Esophagus (tissue), 2 donors: ENCODE data around the gene SLC7A8. TPM values are rescaled to one million over a fixed set of nuclear protein-coding genes. Genes with fewer than 3 reads are reported as not detected.

Source experiments
- H3K27ac ChIP-seq, 2 donors: one replicate each; pipeline ENCODE4 v1.5.1; 2013; ENCODE audit warnings: low read depth in 2 of 2, mild to moderate bottlenecking in 2 of 2, inconsistent platforms in 1 of 2, low read length in 1 of 2, moderate library complexity in 1 of 2
- H3K27me3 ChIP-seq, 2 donors: one replicate each; pipeline ENCODE4 v1.6.1; 2013; ENCODE audit warnings: low read length in 2 of 2, control low read depth in 1 of 2, mild to moderate bottlenecking in 1 of 2; ENCODE audit not compliant: insufficient read depth in 2 of 2, control insufficient read depth in 1 of 2
- H3K36me3 ChIP-seq, 2 donors: one replicate each; pipeline ENCODE4 v1.6.1; 2013; ENCODE audit warnings: low read length in 1 of 2; ENCODE audit not compliant: control insufficient read depth in 2 of 2, insufficient read depth in 2 of 2
- H3K4me1 ChIP-seq, 2 donors: one replicate each; pipeline ENCODE4 v1.6.1; 2013; ENCODE audit warnings: low read length in 1 of 2; ENCODE audit not compliant: control insufficient read depth in 2 of 2, insufficient read depth in 2 of 2
- H3K4me3 ChIP-seq, 2 donors: one replicate each; pipeline ENCODE4 v1.5.1; 2013; ENCODE audit warnings: low read length in 2 of 2, mild to moderate bottlenecking in 2 of 2, low read depth in 1 of 2, moderate library complexity in 1 of 2
- H3K9me3 ChIP-seq, 2 donors: one replicate each; pipeline ENCODE4 v1.6.1; 2013; ENCODE audit warnings: mild to moderate bottlenecking in 2 of 2, low read depth in 1 of 2, low read length in 1 of 2, moderate library complexity in 1 of 2; ENCODE audit not compliant: control insufficient read depth in 2 of 2, insufficient read depth in 1 of 2
- WGBS, 2 donors: extraction: QIAGEN DNeasy Blood & Tissue Kit; methylation state at CpG; one replicate each; pipeline ENCODE4 v1.1.7; 2013; 5-methylcytosine and 5-hydroxymethylcytosine counted together
- polyA plus RNA-seq, 2 donors: library from polyadenylated mRNA; stranded (reverse); fragments of 200-250 nt; gene quantifications; one replicate each; pipeline ENCODE4 v1.2.3, GENCODE V29; 2013
- donor health status: healthy with polysubstance abuse.
- donor health status: Bipolar disorder and iron deficiency.

SLC7A8 gene
- polyA plus RNA-seq, 2 donors: 27.5 to 33.4 TPM

GRCh38 chr14:23141706-23142444, 41.6 kb downstream of the SLC7A8 start:
- Histone ChIP-seq H3K27me3 (no peaks in the 10 kb centered on the region), H3K36me3 (peaks cover 5 to 11% of the 10 kb centered on the region in 2 donors), H3K4me1 (peaks cover 10 to 16% of the 10 kb centered on the region in 2 donors), H3K4me3 (no peak overlapping the region), H3K27ac (peak overlapping the region in 1 of 2 donors; percentile 43), H3K9me3 (no peaks in the 10 kb centered on the region)
- 48 to 60% methylated on average over 7 of the region's 7 CpGs for WGBS, 2 donors

- no peak overlapping the region for H3K4me3 ChIP-seq
- no peaks in the 10 kb centered on the region for H3K27me3 ChIP-seq
- WGBS, 2 donors: 87 to 89% methylated on average over 6 of the region's 6 CpGs
- H3K36me3 ChIP-seq: peaks cover 9 to 20% of the 10 kb centered on the region in 2 donors
- no peak overlapping the region for H3K27ac ChIP-seq
- peaks cover 6 to 16% of the 10 kb centered on the region in 2 donors for H3K4me1 ChIP-seq
- no peaks in the 10 kb centered on the region for H3K9me3 ChIP-seq
Observed at GRCh38 chr14:23140371-23140770, 43.1 kb downstream of the SLC7A8 start.

GRCh38 chr14:23139874-23140273, 43.6 kb downstream of the SLC7A8 start:
- H3K9me3 ChIP-seq: no peaks in the 10 kb centered on the region
- no peak overlapping the region for H3K27ac ChIP-seq
- no peak overlapping the region for H3K4me3 ChIP-seq
- H3K4me1 ChIP-seq: peaks cover 6 to 16% of the 10 kb centered on the region in 2 donors
- H3K36me3 ChIP-seq: peaks cover 9 to 20% of the 10 kb centered on the region in 2 donors
- 95 to 100% methylated on average over 2 of the region's 2 CpGs for WGBS, 2 donors
- H3K27me3 ChIP-seq: no peaks in the 10 kb centered on the region

GRCh38 chr14:23137813-23138535, 45.5 kb downstream of the SLC7A8 start:
- peak overlapping the region; percentile 75 to 81 for H3K27ac ChIP-seq

GRCh38 chr14:23137192-23137812, 46.2 kb downstream of the SLC7A8 start:
- peak overlapping the region in 1 of 2 donors; percentile 81 for H3K27ac ChIP-seq
- peaks cover 0 to 7% of the 10 kb centered on the region in 2 donors for H3K4me1 ChIP-seq
- peaks cover 9 to 20% of the 10 kb centered on the region in 2 donors for H3K36me3 ChIP-seq
- WGBS, 2 donors: 59 to 73% methylated on average over 11 of the region's 11 CpGs
- no peaks in the 10 kb centered on the region for H3K27me3 ChIP-seq
- H3K9me3 ChIP-seq: no peaks in the 10 kb centered on the region
- H3K4me3 ChIP-seq: no peak overlapping the region

More at GRCh38 chr14:23137813-23138535, 45.5 kb downstream of the SLC7A8 start:
- WGBS, 2 donors: 55 to 57% methylated on average over 6 of the region's 6 CpGs
- peaks cover 2 to 12% of the 10 kb centered on the region in 2 donors for H3K4me1 ChIP-seq
- no peak overlapping the region for H3K4me3 ChIP-seq
- H3K27me3 ChIP-seq: no peaks in the 10 kb centered on the region
- H3K9me3 ChIP-seq: no peaks in the 10 kb centered on the region
- peaks cover 9 to 20% of the 10 kb centered on the region in 2 donors for H3K36me3 ChIP-seq

GRCh38 chr14:23136566-23137133, 46.8 kb downstream of the SLC7A8 start:
- no peak overlapping the region for H3K4me3 ChIP-seq
- H3K27ac ChIP-seq: no peak overlapping the region
- peaks cover 0 to 7% of the 10 kb centered on the region in 2 donors for H3K4me1 ChIP-seq
- no peaks in the 10 kb centered on the region for H3K9me3 ChIP-seq
- peaks cover 9 to 20% of the 10 kb centered on the region in 2 donors for H3K36me3 ChIP-seq
- no peaks in the 10 kb centered on the region for H3K27me3 ChIP-seq
- 94% methylated on average over 16 of the region's 16 CpGs for WGBS, 2 donors

GRCh38 chr14:23132970-23133369, 50.5 kb downstream of the SLC7A8 start:
- 57 to 68% methylated on average over 8 of the region's 8 CpGs for WGBS, 2 donors
- Histone ChIP-seq H3K27ac (no peak overlapping the region), H3K9me3 (no peaks in the 10 kb centered on the region), H3K4me1 (peaks cover 0 to 12% of the 10 kb centered on the region in 2 donors), H3K27me3 (no peaks in the 10 kb centered on the region), H3K4me3 (no peak overlapping the region), H3K36me3 (peaks cover 5 to 13% of the 10 kb centered on the region in 2 donors)

- Histone ChIP-seq H3K36me3 (peaks cover 0 to 15% of the 10 kb centered on the region in 2 donors), H3K9me3 (no peaks in the 10 kb centered on the region), H3K27me3 (no peaks in the 10 kb centered on the region), H3K4me3 (no peak overlapping the region), H3K27ac (peak overlapping the region in 1 of 2 donors; percentile 34), H3K4me1 (peaks cover 0 to 5% of the 10 kb centered on the region in 2 donors)
- WGBS, 2 donors: 85 to 91% methylated on average over 5 of the region's 5 CpGs
Observed at GRCh38 chr14:23131482-23131881, 52.0 kb downstream of the SLC7A8 start.

GRCh38 chr14:23130871-23131270, 52.6 kb downstream of the SLC7A8 start:
- H3K27ac ChIP-seq: no peak overlapping the region
- H3K36me3 ChIP-seq: peaks cover 0 to 10% of the 10 kb centered on the region in 2 donors
- H3K4me1 ChIP-seq: peaks cover 0 to 5% of the 10 kb centered on the region in 2 donors
- no peaks in the 10 kb centered on the region for H3K27me3 ChIP-seq
- H3K9me3 ChIP-seq: no peaks in the 10 kb centered on the region
- 72 to 73% methylated on average over 3 of the region's 3 CpGs for WGBS, 2 donors
- no peak overlapping the region for H3K4me3 ChIP-seq
